GF-D8 (cell line): Measurements from ENCODE around the gene LHFPL4.
"Not testable (repeated sequence)": the region's sequence is repeated elsewhere in the genome, so short reads cannot be mapped to it uniquely, and the experiment has no call there.

ENCODE experiments used
- DNase-seq: peaks from one replicate; lab custom pipeline; 2025; lab: John Stamatoyannopoulos, UW

LHFPL4 gene

DNA sequence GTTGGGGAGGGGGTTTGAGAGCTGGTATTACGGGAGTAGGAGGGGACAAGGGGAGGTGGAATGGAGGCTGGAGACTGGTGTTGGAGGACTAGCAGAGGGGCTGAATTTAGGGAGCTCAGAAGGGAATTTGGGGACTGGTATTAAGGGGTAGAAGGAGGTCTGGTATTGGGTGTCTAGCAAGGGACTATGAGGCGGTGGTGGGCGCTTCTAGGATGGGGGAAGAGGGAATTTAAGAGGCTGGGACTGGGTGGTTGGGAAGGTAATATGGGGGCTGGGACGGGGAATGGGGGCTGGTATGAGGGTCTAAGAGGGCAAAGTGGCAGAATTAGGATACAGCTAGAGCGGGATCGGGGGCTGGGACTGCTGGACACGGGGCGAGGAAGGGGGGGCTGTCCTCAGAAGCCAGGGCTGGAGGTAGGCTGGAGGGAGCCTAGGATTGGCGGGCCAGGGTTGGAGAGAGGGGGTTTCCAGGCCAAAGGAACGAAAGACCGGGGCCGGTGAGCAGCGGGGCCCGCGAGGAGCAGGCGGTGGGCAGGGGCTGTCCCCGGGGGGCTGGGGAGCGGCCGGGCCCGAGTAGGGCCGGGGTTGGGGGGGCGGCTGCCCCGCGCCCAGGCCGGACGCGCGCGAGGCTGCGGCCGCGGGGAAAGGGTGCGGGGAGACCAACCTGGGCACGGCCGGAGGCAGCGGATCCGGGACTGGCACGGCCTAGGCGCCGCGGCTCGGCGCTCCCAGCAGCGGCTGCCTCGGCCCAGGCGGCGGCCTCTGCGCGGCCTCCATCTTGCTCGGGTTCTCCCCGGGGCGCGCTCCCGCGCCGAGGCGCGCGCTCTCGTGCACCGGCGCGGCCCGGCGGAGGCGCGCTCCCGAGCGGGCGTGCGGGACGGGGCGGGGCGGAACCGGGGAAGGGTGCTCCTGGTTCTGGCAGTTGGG, at the start of gene LHFPL4:
Gene LHFPL4, minus strand, starts transcription at position 802 of the 927 bp plus-strand sequence. CDS start 1,143 bp downstream, outside the sequence.
- DNase-seq, result no peak

- no peak for DNase-seq
Observed at GRCh38 chr3:9602620-9603019, 49.0 kb upstream of the LHFPL4 start.

DNA sequence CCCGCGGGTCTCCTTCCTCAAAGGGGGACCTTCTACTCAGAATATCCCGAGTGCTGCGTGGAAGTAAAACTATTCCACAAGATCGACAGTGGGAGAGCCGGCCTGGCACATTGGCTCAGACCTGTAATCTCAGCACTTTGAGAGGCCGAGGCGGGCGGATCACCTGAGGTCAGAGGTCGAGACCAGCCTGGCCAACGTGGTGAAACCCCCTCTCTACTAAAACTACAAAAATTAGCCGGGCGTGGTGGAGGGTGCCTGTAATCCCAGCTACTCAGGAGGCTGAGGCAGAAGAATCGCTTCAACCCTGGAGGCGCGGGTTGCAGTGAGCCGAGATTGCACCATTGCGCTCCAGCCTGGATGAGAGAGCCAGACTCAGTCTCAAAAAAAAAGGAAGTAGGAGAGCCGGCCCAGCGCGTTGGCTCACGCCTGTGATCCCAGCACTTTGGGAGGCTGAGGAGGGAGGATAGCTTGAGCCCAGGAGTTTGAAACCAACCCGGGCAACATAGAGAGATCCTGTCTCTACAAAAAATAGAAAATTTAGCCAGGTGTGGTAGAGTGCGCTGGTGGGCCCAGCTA, 47.5 kb upstream of the LHFPL4 start:
- DNase-seq, result not testable (repeated sequence)

GRCh38 chr3:9600597-9600996, 47.0 kb upstream of the LHFPL4 start:
- no peak for DNase-seq

GRCh38 chr3:9598783-9599387, 45.3 kb upstream of the LHFPL4 start:
- no peak for DNase-seq

DNA sequence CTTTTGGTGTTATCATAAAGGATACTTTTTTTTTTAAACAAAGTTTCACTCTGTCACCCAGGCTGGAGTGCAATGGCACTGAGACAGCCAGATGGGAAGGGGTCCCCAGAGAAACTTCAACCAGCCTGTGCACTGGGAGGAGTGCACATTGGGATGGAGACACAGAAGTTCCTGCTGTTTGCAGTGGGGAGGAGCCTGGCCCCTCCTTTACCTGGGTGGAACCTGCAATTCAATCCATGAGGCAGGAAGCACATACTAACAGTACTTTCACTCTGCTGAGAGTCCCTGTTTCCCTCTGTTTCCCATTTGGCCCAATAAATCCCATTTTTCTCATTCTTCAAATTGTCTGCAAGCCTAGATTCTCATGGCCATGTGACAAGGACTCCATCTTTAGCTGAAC, 42.3 kb upstream of the LHFPL4 start:
- no peak for DNase-seq

- not testable (repeated sequence) for DNase-seq
Observed at GRCh38 chr3:9591781-9592180, 38.2 kb upstream of the LHFPL4 start.

GRCh38 chr3:9590282-9590791, 36.7 kb upstream of the LHFPL4 start:
- peak; percentile 33 for DNase-seq

DNA sequence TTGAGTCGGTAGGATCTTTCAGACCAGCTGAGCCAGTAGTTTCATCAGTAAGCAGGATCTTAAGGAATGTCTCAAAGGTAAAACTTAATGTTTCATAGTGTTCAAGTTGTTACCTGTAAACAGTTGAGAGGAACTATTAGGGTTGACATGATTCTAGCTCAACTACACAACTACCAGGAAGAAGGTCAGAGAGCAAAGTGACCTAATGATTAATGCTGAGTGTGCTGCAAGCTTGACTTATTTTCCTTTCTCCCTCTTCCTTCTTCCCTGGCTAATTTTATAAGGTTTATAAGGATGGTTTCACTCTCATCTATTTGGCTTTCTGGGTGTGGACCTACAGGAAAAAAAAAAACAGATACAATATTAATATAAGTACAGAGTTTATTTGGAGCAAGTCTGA, 30.2 kb upstream of the LHFPL4 start:
- no peak for DNase-seq

GRCh38 chr3:9583371-9583770, 29.7 kb upstream of the LHFPL4 start:
- DNase-seq, result no peak

GRCh38 chr3:9582332-9582731, 28.7 kb upstream of the LHFPL4 start:
- DNase-seq, result no peak

GRCh38 chr3:9581742-9582141, 28.1 kb upstream of the LHFPL4 start:
- no peak for DNase-seq

- no peak for DNase-seq
Observed at GRCh38 chr3:9569054-9569453, 15.4 kb upstream of the LHFPL4 start.

DNA sequence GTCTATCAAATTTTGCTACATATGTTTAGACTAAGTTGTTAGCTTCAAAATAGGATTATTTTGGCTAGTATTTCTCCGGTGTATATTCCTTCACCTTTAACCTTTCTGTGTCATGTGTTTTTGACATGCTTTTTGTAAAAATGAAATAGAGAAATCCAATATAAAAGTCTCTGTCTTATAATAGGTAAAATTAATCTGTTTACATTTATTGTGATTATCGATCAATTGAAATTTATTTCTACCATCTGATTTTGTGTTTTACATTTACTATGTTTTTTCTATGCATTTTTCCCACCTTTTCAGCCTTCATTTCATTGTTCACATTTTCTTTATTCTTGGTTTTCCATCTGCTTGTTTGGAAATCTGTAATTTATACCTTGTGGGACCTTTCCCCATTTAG, 11.7 kb upstream of the LHFPL4 start:
- DNase-seq, result no peak

GRCh38 chr3:9563851-9564250, 10.2 kb upstream of the LHFPL4 start:
- no peak for DNase-seq

DNA sequence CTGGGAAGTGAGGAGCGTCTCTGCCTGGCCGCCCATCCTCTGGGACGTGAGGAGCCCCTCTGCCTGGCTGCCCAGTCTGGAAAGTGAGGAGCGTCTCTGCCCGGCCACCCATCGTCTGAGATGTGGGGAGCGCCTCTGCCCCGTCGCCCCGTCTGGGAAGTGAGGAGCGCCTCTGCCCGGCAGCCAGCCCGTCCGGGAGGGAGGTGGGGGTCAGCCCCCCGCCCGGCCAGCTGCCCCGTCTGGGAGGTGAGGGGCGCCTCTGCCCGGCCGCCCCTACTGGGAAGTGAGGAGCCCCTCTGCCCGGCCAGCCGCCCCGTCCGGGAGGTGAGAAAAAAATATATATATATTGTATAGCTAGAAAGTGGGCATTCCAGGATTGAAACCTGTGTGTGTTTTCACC, 6.4 kb upstream of the LHFPL4 start:
- DNase-seq, result not testable (repeated sequence)

GRCh38 chr3:9553948-9554513, 409 bp upstream of the LHFPL4 start:
- DNase-seq, result no peak

DNA sequence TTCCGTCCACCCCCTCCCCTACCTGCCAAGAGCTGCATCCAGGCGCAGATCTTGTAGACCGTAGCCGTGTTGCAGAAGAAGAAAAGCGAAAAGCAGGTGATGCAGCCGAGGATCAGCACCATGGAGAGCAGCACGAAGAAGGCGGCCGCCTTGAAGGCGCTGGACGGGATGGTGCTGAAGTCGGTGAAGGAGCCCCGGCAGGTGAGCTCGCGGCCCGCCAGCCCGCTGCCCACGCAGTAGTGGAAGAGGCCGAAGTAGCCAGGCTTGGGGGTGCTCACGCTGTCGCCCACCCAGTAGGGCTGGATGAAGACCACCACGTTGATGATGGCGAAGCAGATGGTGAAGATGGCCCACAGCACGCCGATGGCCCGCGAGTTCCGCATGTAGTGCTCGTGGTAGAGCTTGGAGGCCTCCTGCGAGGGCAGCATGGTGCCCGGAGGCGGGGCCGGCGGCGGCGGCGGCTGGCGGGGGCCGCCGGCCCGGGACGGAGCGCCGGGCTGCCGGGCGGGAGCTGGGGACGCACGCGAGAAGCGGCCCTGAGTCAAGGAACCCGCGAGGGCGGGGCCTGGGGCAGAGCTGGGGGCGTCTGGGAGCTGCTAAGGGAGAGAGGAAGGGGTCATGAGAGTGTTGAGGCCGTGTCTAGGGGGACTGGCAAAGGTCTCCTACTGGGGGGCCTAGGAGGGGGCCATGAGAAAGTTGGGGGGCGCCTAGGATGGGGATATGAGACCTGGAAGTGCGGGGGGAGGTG, 1.2 kb downstream of the LHFPL4 start:
- DNase-seq, result no peak

GRCh38 chr3:9550999-9551398, 2.6 kb downstream of the LHFPL4 start:
- DNase-seq, result no peak

GRCh38 chr3:9549600-9549999, 4.0 kb downstream of the LHFPL4 start:
- no peak for DNase-seq

- no peak for DNase-seq
Observed at GRCh38 chr3:9548991-9549390, 4.6 kb downstream of the LHFPL4 start.

DNA sequence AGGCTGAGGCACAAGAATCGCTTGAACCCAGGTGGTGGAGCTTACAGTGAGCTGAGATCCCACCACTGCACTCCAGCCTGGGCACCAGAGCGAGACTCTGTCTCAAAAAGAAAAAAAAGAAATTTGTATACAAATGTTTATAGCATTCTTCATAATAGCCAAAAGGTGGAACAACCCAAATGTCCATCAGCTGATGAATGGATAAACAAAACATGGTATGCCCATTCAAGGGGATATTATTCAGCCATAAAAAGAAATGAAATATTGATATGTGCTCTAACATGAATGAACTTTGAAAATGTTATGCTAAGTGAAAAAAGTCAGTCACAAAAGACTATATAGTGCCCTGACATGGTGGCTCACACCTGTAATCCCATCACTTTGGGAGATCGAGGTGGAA, 11.4 kb downstream of the LHFPL4 start:
- no peak for DNase-seq
